ENCODE results near the gene OR2AK2.

Gene OR2AK2, protein sequence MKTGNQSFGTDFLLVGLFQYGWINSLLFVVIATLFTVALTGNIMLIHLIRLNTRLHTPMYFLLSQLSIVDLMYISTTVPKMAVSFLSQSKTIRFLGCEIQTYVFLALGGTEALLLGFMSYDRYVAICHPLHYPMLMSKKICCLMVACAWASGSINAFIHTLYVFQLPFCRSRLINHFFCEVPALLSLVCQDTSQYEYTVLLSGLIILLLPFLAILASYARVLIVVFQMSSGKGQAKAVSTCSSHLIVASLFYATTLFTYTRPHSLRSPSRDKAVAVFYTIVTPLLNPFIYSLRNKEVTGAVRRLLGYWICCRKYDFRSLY

DNA sequence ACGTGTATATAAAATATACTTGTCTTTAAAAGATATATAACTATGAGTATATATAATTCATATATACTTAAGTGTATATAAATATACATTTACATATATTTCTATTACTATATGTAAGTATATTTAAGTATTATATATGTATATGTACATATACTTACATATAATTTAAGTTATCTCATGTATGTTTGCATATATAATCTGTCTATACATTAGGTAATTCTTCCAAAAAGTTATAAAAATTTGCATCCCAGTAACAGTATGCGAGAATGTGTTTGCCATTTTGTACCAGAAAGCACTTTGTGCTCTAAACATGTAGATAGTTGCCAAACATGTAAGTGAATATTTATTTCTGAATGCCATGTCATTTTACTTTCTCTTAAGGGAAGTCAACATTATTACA lies at the start of gene OR2AK2:
OR2AK2 (plus strand) TSS at position 301 of the 400 bp plus-strand sequence. CDS start 144 bp downstream, outside the sequence.
- no peak for DNase-seq

GRCh38 chr1:247919952-247920351 lies 45.1 kb upstream of the OR2AK2 start, which contains the start of gene OR2T8:
OR2T8 (plus strand) TSS chr1:247920252; CDS start chr1:247921018, 766 bp downstream.
- no peak for DNase-seq

DNA sequence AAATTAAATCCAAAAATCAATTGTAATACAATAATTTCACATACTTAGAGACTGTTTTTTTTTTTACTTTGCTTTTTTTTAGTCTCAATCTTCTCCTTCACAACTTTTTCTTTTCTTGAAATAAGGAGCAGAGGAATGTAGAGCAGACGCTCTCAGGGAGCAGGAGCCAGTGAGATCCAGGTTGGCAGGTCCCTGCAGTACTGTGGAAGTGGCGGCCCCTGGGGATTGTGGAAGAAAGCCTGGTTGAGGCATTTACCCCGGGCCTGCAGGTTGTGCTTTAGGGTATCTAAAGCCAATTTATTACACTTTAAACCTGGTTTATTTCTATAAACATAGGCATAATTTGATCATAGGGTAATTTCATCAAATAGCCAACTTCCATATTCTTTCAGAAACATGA lies 41.1 kb upstream of the OR2AK2 start:
- DNase-seq = no peak

GRCh38 chr1:247924868-247925267 lies 40.2 kb upstream of the OR2AK2 start, which contains the start of gene OR2AJ1:
OR2AJ1 (plus strand) TSS chr1:247924889; CDS start chr1:247933769, 8,880 bp downstream.
- no peak for DNase-seq

- DNase-seq = no peak
Measured at GRCh38 chr1:247933989-247934388, 31.0 kb upstream of the OR2AK2 start.

DNA sequence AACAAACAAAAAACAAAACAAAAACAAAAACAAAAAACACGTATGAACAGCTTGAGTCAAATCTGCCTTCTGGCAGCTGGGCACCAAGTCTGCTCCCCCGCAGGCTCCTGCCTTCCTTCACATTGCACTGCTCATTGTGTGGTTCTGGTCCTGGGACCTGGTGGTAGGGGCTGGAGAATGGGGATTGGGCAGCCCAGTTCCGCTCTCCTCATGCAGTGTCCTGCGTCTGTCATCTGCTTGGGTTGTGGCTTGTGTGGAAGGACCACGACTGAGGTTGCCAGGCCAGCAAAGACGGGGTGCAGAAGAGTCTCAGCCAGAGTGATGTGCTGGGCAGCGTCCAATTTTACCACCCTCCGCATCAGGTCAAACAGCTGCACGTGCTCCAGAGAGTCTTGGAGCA lies 29.3 kb upstream of the OR2AK2 start:
- no peak for DNase-seq

DNA sequence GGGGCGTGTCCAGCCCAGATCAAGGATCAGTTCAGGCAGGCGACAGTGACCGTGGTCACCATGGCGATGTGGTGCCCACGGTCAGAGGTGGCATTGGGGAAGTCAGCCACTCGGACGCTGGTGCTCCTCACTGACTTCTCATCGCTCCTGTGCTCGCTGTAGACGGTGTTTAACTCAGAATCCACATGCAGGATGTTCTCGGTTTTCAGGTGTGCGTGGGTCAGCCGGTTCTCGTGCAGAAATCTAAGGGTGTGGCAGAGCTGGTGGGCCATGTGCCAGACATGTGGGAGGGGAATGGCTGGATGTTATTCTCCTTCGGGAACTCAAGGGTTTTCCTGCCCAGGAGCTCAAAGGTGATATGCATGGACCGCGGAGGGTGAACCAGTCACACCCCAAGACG lies 28.6 kb upstream of the OR2AK2 start:
- DNase-seq = no peak

- peak; percentile 90 to 92 for DNase-seq
Measured at GRCh38 chr1:247936965-247937734, 27.9 kb upstream of the OR2AK2 start.

- DNase-seq = no peak
Measured at GRCh38 chr1:247942624-247943023, 22.4 kb upstream of the OR2AK2 start.

GRCh38 chr1:247948558-247948957 lies 16.5 kb upstream of the OR2AK2 start, which contains the start of gene OR2L8:
OR2L8 (plus strand) TSS chr1:247948858; CDS start chr1:247948858, 0 bp downstream.
- DNase-seq = no peak

GRCh38 chr1:247953408-247953807 lies 11.6 kb upstream of the OR2AK2 start:
- DNase-seq = no peak

DNA sequence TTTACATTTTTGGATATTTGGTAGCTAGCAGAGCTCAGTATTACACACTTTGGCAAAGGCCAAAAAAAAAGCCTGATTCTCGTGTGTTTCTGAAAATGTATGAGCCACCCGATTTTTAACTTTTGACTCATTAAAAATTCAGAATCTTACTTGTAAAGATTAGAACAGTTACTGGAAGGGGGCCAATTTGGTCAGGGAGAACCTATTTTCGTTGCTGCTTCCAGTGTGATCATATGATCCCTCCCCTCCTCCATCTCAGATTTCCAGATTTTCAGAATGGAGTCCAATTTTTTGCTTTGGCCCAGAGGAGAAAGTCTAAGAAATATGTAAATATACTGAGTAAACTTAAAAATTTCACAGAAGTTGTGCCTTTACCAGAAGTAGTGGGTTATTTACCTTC lies 3.2 kb upstream of the OR2AK2 start:
- no peak for DNase-seq

DNA sequence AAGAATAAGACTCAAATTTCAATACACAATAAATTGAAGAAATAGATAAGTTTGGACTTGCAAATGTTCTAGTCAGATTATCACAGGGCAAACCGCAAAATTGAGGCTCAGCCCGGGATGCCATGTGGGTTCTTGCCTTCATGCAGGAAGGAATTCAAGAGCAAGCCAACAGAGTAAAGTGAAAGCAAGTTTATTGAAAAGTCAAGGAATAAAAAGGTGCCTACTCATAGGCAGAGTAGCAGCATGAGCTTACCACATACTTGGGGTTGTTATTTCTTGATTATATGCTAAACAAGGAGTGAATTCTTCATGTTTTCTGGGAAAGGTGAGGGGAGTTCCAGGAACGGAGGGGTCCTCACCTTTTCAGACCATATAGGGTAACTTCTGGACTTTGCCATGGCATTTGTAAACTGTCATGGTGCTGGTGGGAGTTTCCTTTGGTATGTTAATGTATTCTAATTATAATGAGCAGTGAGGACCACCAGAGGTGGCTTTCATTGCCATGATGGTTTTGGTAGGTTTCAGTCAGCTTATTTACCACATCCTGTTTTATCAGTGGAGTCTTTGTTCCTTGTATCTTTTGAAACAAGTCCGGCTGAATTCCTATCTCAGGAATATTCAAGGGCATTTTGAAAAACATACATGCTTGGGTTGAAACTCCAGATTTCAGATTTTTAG lies 2.0 kb upstream of the OR2AK2 start:
- DNase-seq = no peak

DNA sequence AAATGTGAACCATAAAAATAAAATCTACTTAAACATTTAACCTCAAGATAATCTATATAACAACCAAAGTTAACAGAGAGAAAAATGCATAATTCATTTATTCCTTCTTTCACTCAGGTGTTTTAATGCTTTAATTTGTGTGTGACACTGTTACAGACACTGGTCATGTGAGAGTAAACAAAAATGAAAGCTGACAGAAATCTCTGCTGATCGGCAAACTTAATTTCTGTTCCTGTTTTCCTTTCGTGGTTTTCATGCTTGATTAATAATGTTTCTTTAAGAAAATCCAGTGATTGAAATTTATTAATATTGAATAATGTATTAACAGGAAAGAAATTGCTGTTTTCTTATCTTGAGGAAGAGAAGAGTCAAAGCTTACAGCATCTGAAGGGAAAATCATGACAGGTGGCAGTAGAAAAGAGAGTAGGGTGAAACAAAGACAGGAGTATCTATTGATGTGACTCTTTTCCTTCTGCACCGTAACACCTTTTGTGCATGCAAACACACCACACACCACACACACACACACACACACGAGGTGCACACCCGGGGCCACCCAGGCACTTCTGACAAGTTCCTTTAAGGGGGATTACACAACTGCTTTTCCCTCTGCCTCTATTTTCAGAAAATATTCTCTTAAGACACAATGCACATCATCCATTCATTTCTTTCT lies 1.6 kb downstream of the OR2AK2 start:
- no peak for DNase-seq

DNA sequence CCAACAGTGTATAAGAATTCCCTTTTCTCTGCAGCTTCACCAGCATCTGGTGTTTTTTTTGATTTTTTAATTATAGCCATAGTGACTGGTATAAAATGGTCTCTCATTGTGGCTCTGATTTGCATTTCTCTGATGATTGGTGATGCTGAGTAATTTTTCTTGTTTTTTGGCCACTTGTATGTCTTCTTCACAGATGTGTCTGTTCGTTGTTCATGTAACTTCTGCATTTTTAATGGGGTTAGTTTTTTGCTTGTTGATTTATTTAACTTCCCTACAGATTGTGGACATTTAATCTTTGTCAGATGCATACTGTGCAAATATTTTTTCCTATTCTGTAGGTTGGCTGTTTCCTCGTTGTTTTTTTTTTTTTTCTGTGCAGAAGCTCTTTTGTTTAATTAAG lies 28.0 kb downstream of the OR2AK2 start:
- no peak for DNase-seq

DNA sequence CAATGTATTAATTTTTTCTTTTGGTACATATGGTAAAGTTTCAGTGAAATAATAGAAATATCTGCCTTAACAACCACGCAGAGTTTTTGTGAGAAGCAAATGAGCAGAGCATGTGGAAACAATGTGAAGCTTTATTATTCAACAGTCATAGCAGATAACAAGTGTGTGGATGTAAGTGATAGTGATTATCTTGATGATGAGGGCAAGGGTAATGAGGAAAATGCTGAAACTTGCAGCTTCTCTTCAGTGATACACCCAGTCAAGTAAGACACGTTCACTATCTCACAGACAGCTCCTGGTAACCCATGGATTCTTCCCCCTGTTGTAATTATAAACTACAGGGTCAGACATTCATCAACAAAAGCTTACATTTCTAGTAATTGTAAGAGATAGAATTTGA lies 33.8 kb downstream of the OR2AK2 start:
- DNase-seq = no peak

DNA sequence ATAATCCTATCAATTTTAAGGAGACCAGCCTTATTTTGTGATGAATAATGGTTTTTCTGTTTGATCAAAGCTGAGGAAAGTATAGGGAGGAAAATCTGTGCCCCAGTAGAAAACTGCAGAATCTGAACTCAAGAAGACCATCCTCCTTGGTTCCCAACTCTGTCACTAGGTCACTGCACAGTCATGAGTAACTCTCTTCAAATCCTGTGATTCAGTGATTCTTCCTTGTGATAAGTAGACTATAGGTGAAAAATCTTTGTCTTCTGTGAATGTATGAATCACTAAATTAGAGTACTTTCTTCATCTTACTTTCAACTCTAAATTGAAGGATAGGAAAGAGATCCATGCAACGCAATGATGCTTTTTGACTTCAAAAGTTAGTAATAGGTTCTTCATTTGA lies 35.1 kb downstream of the OR2AK2 start:
- DNase-seq = no peak

DNA sequence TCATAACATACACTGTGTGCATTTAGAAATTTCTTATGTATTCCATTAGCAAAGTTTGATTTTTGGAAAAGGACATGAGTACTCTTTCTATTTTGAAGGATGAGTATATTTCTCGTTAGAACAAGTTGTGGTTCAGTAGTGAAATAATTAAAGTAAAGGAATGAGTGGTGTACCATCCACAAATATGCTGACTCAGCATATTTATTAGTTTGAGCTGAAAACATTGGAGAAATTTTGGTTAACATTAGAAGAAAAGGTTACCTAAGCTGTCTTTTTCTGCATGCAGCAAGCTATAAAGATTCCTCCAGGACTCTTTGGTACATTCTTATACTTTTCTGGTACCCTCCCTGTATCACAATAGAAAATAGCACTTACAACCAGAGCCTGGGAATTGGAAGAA lies 42.7 kb downstream of the OR2AK2 start:
- DNase-seq = no peak

DNA sequence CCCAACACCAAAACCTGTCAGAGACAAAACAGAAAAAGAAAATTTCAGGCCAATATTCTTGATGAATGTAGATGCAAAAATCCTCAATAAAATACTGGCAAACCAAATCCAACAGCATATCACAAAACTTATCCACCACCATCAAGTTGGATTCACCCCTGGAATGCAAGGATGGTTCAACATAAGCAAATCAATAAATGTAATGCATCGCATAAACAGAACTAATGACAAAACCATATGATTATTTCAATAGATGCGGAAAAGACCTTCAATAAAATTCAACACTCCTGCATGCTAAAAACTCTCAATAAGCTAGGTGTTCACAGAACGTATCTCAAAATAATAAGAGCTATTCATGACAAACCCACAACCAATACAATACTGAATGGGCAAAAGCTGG lies 44.6 kb downstream of the OR2AK2 start:
- DNase-seq = no peak

- no peak for DNase-seq
Measured at GRCh38 chr1:248013229-248013710, 48.2 kb downstream of the OR2AK2 start, which contains the start of gene OR2L5. OR2L5 (plus strand) TSS chr1:248013660; CDS start chr1:248021948, 8,288 bp downstream.

DNA sequence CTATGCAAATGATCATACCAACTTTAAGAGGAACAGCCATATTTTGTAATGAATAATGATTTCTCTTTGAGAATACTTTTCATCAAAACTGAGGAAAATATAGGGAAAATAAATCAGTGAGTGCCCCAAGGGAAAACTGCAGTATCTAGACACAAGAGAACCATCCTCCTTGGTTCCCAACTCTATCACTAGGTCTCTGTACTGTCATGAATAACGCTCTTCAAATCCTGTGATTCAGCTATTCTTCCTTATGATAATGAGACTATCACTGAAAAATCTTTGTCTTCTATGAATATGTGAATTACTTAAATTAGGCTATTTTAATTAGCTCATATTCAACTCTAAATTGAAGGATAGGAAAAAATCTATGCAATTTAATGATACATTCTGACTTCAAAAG lies 50.8 kb downstream of the OR2AK2 start:
- no peak for DNase-seq
